ENCODE results near the gene DPPA4. TPM values are rescaled to one million over a fixed set of nuclear protein-coding genes. Genes with fewer than 3 reads are reported as not detected.

The DPPA4 gene
- total and polyA plus RNA-seq, 7 donors = 0.16 to 1.1 TPM; not detected in 5

DNA sequence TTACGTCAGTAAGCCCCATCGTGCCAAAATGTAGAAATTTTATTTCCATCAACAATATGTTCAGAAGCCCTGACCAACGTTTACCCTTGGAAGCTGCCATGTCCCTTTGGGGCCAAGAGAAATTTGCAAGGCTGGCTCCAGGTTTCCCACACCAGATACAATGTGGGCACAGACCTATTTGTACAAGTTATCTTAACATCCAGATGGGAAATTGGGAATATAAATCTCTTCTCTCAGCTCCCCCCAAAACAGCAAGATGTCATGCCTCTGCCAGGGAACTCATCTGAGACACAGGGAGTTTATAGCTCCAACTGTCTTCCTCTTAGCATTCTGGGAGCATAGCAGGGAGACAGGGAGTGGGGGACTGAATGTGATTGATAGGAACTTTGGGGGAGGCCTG, 11.7 kb downstream of the DPPA4 start:
- intact Hi-C loops (cut with DNase I) = no loop called here
- H3K4me1 ChIP-seq = no peaks in the 10 kb centered on the region
- H3K27ac ChIP-seq = no peak overlapping the region
- 77 to 81% methylated on average over 3 of the region's 3 CpGs for WGBS, 2 donors
- H3K27me3 ChIP-seq = no peaks in the 10 kb centered on the region
- no peak overlapping the region for H3K4me3 ChIP-seq
- no peak for DNase-seq
- no peaks in the 10 kb centered on the region for H3K36me3 ChIP-seq
- TF ChIP-seq, protein P1, sequence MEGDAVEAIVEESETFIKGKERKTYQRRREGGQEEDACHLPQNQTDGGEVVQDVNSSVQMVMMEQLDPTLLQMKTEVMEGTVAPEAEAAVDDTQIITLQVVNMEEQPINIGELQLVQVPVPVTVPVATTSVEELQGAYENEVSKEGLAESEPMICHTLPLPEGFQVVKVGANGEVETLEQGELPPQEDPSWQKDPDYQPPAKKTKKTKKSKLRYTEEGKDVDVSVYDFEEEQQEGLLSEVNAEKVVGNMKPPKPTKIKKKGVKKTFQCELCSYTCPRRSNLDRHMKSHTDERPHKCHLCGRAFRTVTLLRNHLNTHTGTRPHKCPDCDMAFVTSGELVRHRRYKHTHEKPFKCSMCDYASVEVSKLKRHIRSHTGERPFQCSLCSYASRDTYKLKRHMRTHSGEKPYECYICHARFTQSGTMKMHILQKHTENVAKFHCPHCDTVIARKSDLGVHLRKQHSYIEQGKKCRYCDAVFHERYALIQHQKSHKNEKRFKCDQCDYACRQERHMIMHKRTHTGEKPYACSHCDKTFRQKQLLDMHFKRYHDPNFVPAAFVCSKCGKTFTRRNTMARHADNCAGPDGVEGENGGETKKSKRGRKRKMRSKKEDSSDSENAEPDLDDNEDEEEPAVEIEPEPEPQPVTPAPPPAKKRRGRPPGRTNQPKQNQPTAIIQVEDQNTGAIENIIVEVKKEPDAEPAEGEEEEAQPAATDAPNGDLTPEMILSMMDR (IDR thresholded peaks at IDR 0.05) = no peak
- TF ChIP-seq POLR2A (IDR thresholded peaks at IDR 0.05) (no peak), POLR2AphosphoS5 (IDR thresholded peaks at IDR 0.05) (no peak), EP300 (IDR thresholded peaks at IDR 0.05) (no peak)
- no peaks in the 10 kb centered on the region for H3K9me3 ChIP-seq

DNA sequence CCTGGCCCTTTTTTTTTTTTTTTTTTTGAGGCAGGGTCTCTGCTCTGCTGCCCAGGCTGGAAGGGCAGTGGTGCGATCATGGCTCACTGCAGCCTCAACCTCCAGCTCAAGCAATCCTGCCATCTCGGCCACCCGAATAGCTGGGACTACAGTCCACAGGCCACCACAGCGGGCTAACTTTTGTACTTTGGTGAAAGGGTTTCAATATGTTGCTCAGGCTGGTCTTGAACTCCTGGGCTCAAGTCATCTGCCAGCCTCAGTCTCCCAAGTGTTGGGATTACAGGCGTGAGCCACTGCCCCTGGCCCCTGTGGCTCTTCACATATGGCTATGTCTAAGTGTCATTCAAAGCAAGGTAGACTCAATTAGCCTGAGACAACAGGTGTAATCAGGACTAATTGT, 12.2 kb downstream of the DPPA4 start:
- TF ChIP-seq, protein P1 (IDR thresholded peaks at IDR 0.05) = no peak
- no peak for TF ChIP-seq EP300 (IDR thresholded peaks at IDR 0.05)
- TF ChIP-seq POLR2AphosphoS5 (IDR thresholded peaks at IDR 0.05) = no peak
- no peak for TF ChIP-seq POLR2A (IDR thresholded peaks at IDR 0.05)
- Histone ChIP-seq H3K9me3 (no peaks in the 10 kb centered on the region), H3K27ac (no peak overlapping the region), H3K27me3 (no peaks in the 10 kb centered on the region), H3K4me3 (no peak overlapping the region), H3K36me3 (no peaks in the 10 kb centered on the region), H3K4me1 (no peaks in the 10 kb centered on the region)
- no peak for DNase-seq
- intact Hi-C loops (cut with DNase I) = no loop called here
- 93 to 96% methylated on average over 5 of the region's 5 CpGs for WGBS, 2 donors

DNA sequence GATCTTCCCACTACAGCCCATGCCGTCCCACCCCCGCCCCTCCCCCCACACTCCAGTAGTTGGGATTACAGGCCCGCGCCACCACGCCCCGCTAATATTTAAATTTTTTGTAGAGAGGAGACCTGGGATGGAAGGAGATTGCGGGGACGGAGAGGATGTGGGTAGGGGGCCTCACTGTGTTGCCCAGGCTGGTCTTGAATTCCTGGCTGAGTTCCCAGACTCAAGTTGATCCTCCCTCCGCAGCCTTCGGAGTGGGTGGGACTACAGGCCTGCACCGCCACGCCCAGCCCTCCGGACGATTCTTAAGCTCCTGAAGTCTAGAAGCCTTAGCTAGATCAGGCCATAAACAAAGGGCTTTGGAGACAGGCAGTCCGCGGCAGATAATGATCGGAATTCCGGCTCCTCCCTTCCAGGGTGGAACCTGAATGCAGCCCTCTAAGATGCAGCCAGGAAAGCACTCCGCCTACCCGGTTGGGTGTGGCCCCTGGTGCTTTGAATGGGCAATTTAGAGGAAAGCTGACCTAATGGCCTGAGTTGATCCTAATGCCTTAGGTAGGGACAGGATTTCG, 21.1 kb downstream of the DPPA4 start, which contains the start of gene DPPA2:
Gene DPPA2, minus strand, starts transcription at position 356 of the 569 bp plus-strand sequence. CDS start 1,975 bp downstream, outside the sequence.
- Histone ChIP-seq H3K27ac (no peak within 1 kb of the TSS), H3K4me1 (no peaks in the 10 kb centered on the region), H3K36me3 (no peaks in the 10 kb centered on the region), H3K27me3 (no peaks in the 10 kb centered on the region), H3K9me3 (no peaks in the 10 kb centered on the region), H3K4me3 (no peak within 1 kb of the TSS)
- no peak for TF ChIP-seq EP300 (IDR thresholded peaks at IDR 0.05)
- TF ChIP-seq, protein P1 (IDR thresholded peaks at IDR 0.05) = no peak
- no peak for TF ChIP-seq POLR2AphosphoS5 (IDR thresholded peaks at IDR 0.05)
- no peak for TF ChIP-seq POLR2A (IDR thresholded peaks at IDR 0.05)
- DNase-seq = no peak
- intact Hi-C loops (cut with DNase I) = no loop called here
- 84 to 87% methylated on average over 21 of the region's 21 CpGs for WGBS, 2 donors

DNA sequence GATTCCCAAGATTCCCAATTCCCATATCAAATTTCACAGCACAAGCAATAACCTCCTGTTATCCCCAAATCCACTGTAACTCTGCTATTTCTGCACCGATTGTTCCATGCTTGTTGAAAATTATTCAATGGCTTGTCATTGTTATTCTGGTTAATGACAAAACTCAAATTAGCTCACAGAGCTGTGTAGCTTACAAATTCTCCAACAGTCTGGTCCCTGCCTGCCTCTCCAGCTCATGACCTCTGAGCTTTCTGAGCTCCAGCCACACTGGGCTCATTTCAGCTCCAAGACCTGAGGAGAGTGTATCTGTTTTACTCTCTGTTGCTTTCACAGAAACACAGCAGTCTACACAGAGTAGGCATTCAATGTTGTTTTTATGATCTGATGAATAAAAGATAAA, 24.3 kb downstream of the DPPA4 start:
- Histone ChIP-seq H3K36me3 (no peaks in the 10 kb centered on the region), H3K4me1 (no peaks in the 10 kb centered on the region), H3K9me3 (no peaks in the 10 kb centered on the region), H3K27ac (no peak overlapping the region), H3K27me3 (no peaks in the 10 kb centered on the region), H3K4me3 (no peak overlapping the region)
- WGBS, 2 donors = 69 to 90% methylated on average over 1 of the region's 1 CpG
- DNase-seq = no peak
- intact Hi-C loops (cut with DNase I) = no loop called here
- TF ChIP-seq EP300 (IDR thresholded peaks at IDR 0.05) (no peak), POLR2A (IDR thresholded peaks at IDR 0.05) (no peak), POLR2AphosphoS5 (IDR thresholded peaks at IDR 0.05) (no peak)
- TF ChIP-seq, protein P1 (IDR thresholded peaks at IDR 0.05) = no peak

DNA sequence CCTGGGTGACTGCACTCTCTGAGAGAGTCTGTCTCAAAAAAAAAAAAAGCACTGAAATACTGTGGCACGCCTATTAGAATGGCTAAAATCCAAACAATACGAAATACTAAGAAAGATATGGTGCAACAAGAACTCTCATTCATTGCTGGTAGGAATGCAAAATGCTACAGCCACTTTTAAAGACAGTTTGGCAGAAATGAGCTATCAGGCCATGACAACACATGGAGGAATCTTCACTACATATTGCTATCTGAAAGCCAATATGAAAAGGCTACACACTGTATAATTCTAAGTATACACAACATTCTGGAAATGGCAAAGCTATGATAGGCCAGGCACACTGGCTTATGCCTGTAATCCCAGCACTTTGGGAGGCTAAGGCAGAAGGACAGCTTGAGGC, 39.9 kb downstream of the DPPA4 start:
- TF ChIP-seq POLR2A (IDR thresholded peaks at IDR 0.05) (no peak), EP300 (IDR thresholded peaks at IDR 0.05) (no peak), POLR2AphosphoS5 (IDR thresholded peaks at IDR 0.05) (no peak)
- TF ChIP-seq, protein P1 (IDR thresholded peaks at IDR 0.05) = no peak
- no peak overlapping the region for H3K27ac ChIP-seq
- no peak for DNase-seq
- H3K9me3 ChIP-seq = no peaks in the 10 kb centered on the region
- H3K36me3 ChIP-seq = no peaks in the 10 kb centered on the region
- no peaks in the 10 kb centered on the region for H3K27me3 ChIP-seq
- H3K4me3 ChIP-seq = no peak overlapping the region
- 76 to 83% methylated on average over 2 of the region's 2 CpGs for WGBS, 2 donors
- intact Hi-C loops (cut with DNase I) = no loop called here
- no peaks in the 10 kb centered on the region for H3K4me1 ChIP-seq
